HepG2 (cell line): ENCODE data around the gene NOS1AP. TPM values are rescaled to one million over a fixed set of nuclear protein-coding genes. Genes with fewer than 3 reads are reported as not detected.

Source experiments
- ATAC-seq: fragments of 200-7000 bp; cut with Tn5 transposase; 3 replicates; pipeline ENCODE4 v1.9.1; 2020; ENCODE audit warnings: mild to moderate bottlenecking, moderate library complexity
- BruUV-seq: library from RNA; stranded (reverse); fragments of 400-500 nt; replicated peaks from 2 replicates; lab custom pipeline; 2021; lab: Mats Ljungman, UMichigan
- CTCF ChIA-PET: fragments of 300-600 bp; formaldehyde crosslinking; extraction: SDS; loops from one replicate; lab custom pipeline; 2021; ENCODE audit warnings: low total read pairs, inconsistent platforms, low intra/inter-chr PET ratio; lab: Yijun Ruan, JAX
- POLR2A ChIA-PET: fragments of 350-600 bp; sonication (Branson Sonifier 250); formaldehyde crosslinking; loops from one replicate; lab custom pipeline; 2020; ENCODE audit warnings: antibody characterized with exemption, inconsistent platforms; lab: Yijun Ruan, JAX
- DNase-seq: peaks from one replicate; pipeline ENCODE4 v3.0.0-alpha.2; 2015; ENCODE audit warnings: low spot score
- FAIRE-seq: peaks from 3 replicates; lab custom pipeline; 2011; peaks lifted over from hg19 to GRCh38; lab: Jason Lieb, UNC
- H2AFZ ChIP-seq: one replicate; pipeline ENCODE4 v1.6.1; 2011; ENCODE audit warnings: low read length, inconsistent platforms
- H3K27ac ChIP-seq: fragments of 300-600 bp; 3 replicates; pipeline ENCODE4 v1.8.0; 2011; ENCODE audit warnings: mixed run types, mild to moderate bottlenecking, mixed read lengths, low read length, inconsistent platforms; ENCODE audit not compliant: insufficient read depth; ENCODE audit errors: extremely low read length
- H3K27me3 ChIP-seq, 2 experiments: fragments of 200-600 bp in 1 of 2; 2 replicates in 1 of 2; 3 replicates in 1 of 2; pipeline versions ENCODE4 v1.6.0 to v1.8.0; 2011; ENCODE audit warnings: low read length in 2 of 2, mild to moderate bottlenecking in 2 of 2, moderate library complexity in 2 of 2, inconsistent platforms in 1 of 2; ENCODE audit not compliant: insufficient read depth in 2 of 2, control insufficient read depth in 1 of 2
- H3K36me3 ChIP-seq, 2 experiments: fragments of 200-600 bp in 1 of 2; replicated peaks in 1 of 2; 2 replicates in 1 of 2; 3 replicates in 1 of 2; pipeline versions ENCODE4 v1.5.1 to v1.8.0; 2011; ENCODE audit warnings: low read length in 2 of 2, inconsistent platforms in 1 of 2; ENCODE audit not compliant: insufficient read depth in 2 of 2, control insufficient read depth in 1 of 2
- H3K4me1 ChIP-seq: 2 replicates; pipeline ENCODE4 v1.5.1; 2012; ENCODE audit warnings: low read length, inconsistent platforms; ENCODE audit not compliant: insufficient read depth
- H3K4me2 ChIP-seq: 2 replicates; pipeline ENCODE4 v1.6.0; 2011; ENCODE audit warnings: low read depth, low read length, inconsistent platforms
- H3K4me3 ChIP-seq, 3 experiments: fragments of 200-600 bp in 1 of 3; sonication (generic), shearing (Covaris generic) in 1 of 3; replicated peaks in 1 of 3; 2 replicates each; pipeline ENCODE4 v1.5.1; 2011 to 2016; ENCODE audit warnings: low read length in 3 of 3, inconsistent platforms in 2 of 3, low read depth in 2 of 3, mild to moderate bottlenecking in 2 of 3, control low read depth in 1 of 3, mixed read lengths in 1 of 3; ENCODE audit not compliant: insufficient read depth in 1 of 3
- H3K79me2 ChIP-seq: one replicate; pipeline ENCODE4 v1.6.1; 2011; ENCODE audit warnings: low read length, inconsistent platforms; ENCODE audit not compliant: insufficient read depth
- H3K9ac ChIP-seq: 2 replicates; pipeline ENCODE4 v1.6.0; 2011; ENCODE audit warnings: mild to moderate bottlenecking, low read depth, low read length, inconsistent platforms; ENCODE audit not compliant: insufficient read depth
- H3K9me3 ChIP-seq: 2 replicates; pipeline ENCODE4 v1.5.1; 2012; ENCODE audit warnings: mild to moderate bottlenecking, low read length
- H4K20me1 ChIP-seq: 2 replicates; pipeline ENCODE4 v1.6.0; 2011; ENCODE audit warnings: inconsistent platforms, mild to moderate bottlenecking, low read length, moderate library complexity; ENCODE audit not compliant: insufficient read depth
- ZBTB40 ChIP-seq, 2 experiments: fragments of 450-650 bp in 1 of 2; sonication (generic) in 1 of 2; formaldehyde crosslinking in 1 of 2; IDR thresholded peaks; 2 replicates each; pipeline versions ENCODE4 v1.6.1 to v1.8.0; 2016 to 2022; ENCODE audit warnings: antibody characterized with exemption in 1 of 2, mild to moderate bottlenecking in 1 of 2, missing genetic modification reagents in 1 of 2
- ZNF101 ChIP-seq: sonication (generic); formaldehyde crosslinking; IDR thresholded peaks from 2 replicates; pipeline ENCODE4 v1.4.0; 2020; ENCODE audit warnings: mild to moderate bottlenecking, low read depth, missing genetic modification reagents, borderline replicate concordance
- WGBS: methylation state at CpG from one replicate; pipeline ENCODE4 v1.1.6; 2017; ENCODE audit warnings: low lambda C conversion rate; 5-methylcytosine and 5-hydroxymethylcytosine counted together
- in situ Hi-C: cut with HindIII; loops from 2 replicates; pipeline ENCODE4 v1.10.0; 2017; ENCODE audit warnings: low pct_unique_long_range_greater_than_20kb; ENCODE audit not compliant: extremely low pct_ligation_motif_present
- intact Hi-C: fragments of 100-400 bp; cut with micrococcal nuclease; formaldehyde crosslinking; loops from one replicate; pipeline ENCODE4 v1.10.0; 2022; ENCODE audit not compliant: unreplicated experiment
- polyA plus RNA-seq, 8 experiments: library from polyadenylated mRNA; depleted of rRNA in 3 of 8; stranded (reverse) in 7 of 8; unstranded in 1 of 8; fragments of >200 nt; fragmentation: Illumina TruSeq in 4 of 8; extraction: Trizol in 4 of 8; gene quantifications; 2 replicates each; pipeline versions ENCODE4 v1.2.1 to v1.2.3, GENCODE V29; 2011 to 2016; ENCODE audit warnings: low read depth in 4 of 8, missing spikeins in 1 of 8, mixed read lengths in 1 of 8; ENCODE audit not compliant: insufficient read depth in 1 of 8
- total RNA-seq, 5 experiments: library from RNA; depleted of rRNA; stranded (reverse); fragments of >200 nt; fragmentation: Illumina TruSeq; extraction: Trizol; gene quantifications; 2 replicates each; pipeline ENCODE4 v1.2.3, GENCODE V29; 2016; ENCODE audit warnings: low read depth in 1 of 5

Gene NOS1AP
- total and polyA plus RNA-seq, 2 of the 13 experiments (the other 11 are each of a cell fraction or from before 2014, with no cell fraction given): 2.0 to 3.3 TPM

- DNase-seq (no peak), ATAC-seq (peak; percentile 48; the same call in 2 of the 3 replicates), FAIRE-seq (no peak)
- CTCF ChIA-PET: interaction anchor here (0.8 to 3.8 kb wide), 2 partner anchors 79 to 220 kb away, joined by 3 to 37 read pairs; no protein-coding TSS in a partner anchor
- Histone ChIP-seq H4K20me1 (no peaks in the 10 kb centered on the region), H3K79me2 (no peaks in the 10 kb centered on the region), H2AFZ (no peak overlapping the region), H3K4me2 (no peak overlapping the region), H3K36me3 (peaks cover 0 to 5% of the 10 kb centered on the region in 2 experiments; a peak in 1 of 5 replicates), H3K27me3 (no peaks in the 10 kb centered on the region), H3K4me3 (no peak overlapping the region), H3K9ac (no peak overlapping the region), H3K27ac (no peak overlapping the region), H3K4me1 (no peaks in the 10 kb centered on the region), H3K9me3 (no peaks in the 10 kb centered on the region)
- BruUV-seq: no TSS peak
- in situ Hi-C loops (loop anchor here (5.0 kb wide), 1 partner anchor 218 kb away; no protein-coding TSS in a partner anchor), intact Hi-C loops (loop anchor here (1.0 kb wide), 1 partner anchor 219 kb away; no protein-coding TSS in a partner anchor)
- POLR2A ChIA-PET: interaction anchor here (1.2 kb wide), 1 partner anchor 219 kb away, joined by 4 read pairs; no protein-coding TSS in a partner anchor
- TF ChIP-seq ZBTB40 (IDR thresholded peaks at IDR 0.05) (no peak), ZBTB40 (CRISPR knock-in tag; IDR thresholded peaks at IDR 0.05) (peak; percentile 92), ZNF101 (CRISPR knock-in tag) (no peak)
- 98% methylated on average over 6 of the region's 6 CpGs for WGBS
Measured at GRCh38 chr1:162275622-162276175, 206.2 kb downstream of the NOS1AP start.
